NCI-H510A treated with DMSO at 0.1 percent for 48 hours (cell line): ENCODE measurements around the gene TIMP4.
A peak's percentile ranks its signal among the peaks of the same experiment; 100 is the strongest.

Experiments used
- DNase-seq: peaks from one replicate; lab custom pipeline; 2025; lab: John Stamatoyannopoulos, UW

TIMP4 gene

DNA sequence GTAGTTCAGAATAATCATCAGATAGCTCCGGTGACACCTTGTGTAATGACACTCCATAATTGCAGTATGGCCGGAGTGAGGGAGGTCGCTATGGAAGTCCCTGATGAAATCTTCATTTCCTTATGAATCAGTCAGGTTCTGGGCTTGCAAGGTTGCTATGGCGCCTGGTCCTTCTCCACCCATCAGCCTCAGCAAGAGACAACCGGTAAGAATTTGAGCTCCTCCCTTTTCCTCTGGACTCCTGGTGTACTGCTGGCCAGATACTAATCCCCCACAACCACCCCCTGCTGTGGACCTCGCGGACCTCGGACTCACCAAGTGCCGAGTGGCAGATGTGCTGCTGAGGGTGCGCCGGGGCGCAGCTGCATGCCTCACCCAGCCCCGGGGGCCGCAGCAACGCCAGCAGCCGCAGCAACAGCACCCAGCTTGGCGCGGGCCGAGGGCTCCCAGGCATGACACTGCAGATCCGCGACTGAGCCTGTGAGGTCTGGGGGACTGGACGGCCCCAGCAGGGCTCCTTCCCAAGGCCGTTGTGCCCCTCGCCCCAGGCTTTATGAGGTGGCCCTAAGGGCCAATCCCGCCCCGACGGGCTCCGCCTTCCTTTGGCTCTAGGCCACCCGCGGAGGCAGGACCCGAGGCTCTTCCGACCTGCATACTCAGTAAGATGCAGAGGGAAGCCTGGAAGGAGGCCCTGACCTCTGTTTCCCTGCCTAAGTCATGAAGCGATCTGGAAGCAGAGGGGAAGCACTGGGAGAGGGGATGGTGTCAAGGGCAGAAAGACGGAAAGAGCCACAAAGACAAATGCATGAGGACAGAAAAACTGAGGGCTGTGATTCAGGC lies at the start of gene TIMP4:
TIMP4 (minus strand) TSS at position 526 of the 840 bp plus-strand sequence; CDS start at position 454, 72 bp downstream.
- DNase-seq: peak; percentile 8

DNA sequence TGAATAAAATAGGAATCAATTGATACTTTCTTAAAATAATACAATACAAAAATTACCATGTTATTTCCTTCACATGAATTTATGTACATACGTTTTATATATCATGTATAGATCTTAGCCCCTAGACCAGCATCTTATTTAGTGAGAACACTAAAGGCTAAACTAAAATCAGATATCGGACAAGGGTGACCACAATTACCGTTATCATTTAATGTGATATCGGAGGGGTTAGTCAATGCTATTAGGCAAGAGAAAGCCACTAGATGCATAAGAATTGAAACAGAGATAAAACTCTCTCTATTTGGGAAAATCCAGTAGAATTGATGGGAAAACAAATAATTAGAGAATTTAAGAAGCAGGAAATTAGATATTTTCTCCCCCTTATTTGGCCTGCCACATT lies 46.5 kb upstream of the TIMP4 start:
- DNase-seq: no peak

DNA sequence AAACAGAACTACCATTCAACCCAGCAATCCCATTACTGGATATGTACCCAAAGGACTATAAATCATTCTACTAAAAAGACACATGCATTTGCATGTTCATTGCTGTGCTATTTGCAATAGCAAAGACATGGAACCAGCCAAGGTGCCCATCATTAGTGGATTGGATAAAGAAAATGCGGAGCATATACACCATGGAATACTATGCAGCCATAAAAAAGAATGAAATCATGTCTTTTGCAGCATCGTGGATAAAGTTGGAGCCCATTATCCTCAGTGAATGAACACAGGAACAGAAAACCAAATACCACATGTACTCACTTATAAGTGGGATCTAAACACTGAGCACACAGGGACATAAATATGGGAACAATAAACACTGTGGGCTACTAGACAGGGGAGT lies 43.1 kb upstream of the TIMP4 start:
- DNase-seq: no peak

DNA sequence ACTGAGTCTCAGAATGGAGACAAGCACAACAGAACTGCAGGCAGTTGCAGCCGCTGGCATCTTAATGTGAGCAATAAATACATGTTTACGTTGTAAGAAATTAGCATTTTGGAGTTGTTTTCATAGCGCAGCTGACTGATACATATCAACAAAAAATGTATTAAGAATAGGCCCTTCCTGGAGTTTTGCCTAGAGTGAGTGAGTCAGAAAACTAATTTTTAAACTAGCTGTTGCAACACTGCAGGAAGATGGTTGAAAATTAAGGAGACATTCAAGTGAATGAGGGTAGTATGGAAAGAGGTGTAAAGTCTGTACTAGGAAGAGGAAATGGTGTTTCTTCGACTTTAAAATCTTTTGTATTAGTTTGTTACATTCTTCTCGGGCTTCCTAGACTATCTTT lies 39.6 kb upstream of the TIMP4 start:
- no peak for DNase-seq

DNA sequence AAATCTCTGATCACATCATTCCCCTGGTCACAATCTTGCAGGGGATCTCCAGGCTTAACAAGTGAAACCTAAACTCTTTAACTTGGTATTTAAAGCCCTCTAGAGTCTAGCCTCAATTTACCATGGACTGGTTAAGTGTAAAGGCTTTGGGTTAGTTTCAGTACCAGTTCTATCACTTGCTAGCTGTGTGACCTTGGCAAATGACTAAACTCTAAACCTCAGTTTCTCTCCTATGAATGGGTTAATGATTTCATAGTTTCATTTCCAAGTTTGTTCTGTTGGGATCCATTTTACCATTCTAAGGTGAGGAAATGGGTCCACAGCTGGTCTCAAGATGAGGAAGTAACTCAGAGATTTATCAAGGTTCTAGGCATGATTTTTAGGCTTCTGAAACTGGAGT lies 38.8 kb upstream of the TIMP4 start:
- no peak for DNase-seq

DNA sequence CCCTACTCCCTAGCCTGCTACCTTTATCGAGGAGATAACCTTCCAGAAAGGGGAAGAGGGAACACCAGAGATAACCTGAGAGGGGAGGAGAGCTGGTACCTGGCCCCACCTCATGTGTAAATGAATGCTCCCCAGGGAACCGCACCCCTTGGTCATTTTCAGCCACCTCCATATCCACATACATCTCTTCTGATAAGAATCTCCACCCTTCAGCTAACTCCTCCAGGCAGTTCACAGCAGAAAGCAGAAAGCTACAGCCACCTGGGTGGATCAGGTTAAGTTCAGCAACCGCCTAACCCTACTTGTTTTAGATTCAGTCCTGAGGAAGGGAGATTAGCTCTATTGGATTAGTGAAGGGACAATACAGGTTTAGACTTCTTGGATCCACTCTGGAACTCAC lies 38.0 kb upstream of the TIMP4 start:
- DNase-seq: no peak

DNA sequence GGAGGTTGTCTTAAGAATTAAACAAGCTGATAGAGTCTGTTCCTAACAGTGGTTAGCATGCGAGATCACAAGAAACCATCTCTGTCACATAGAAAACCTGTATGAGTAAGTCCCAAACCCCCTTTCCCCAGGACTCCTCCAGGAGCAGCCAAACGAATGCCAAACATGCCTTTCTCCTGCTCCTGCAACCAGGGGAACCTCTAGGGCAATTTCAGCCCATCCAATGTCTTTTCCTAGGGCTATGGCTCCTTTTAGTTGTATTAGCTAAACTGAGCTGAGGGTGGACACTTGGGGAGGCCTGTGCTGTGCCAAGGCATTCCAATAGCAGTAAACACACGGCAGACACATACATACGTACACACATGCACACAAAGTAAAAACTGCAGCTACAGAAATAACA lies 36.5 kb upstream of the TIMP4 start:
- DNase-seq: no peak

DNA sequence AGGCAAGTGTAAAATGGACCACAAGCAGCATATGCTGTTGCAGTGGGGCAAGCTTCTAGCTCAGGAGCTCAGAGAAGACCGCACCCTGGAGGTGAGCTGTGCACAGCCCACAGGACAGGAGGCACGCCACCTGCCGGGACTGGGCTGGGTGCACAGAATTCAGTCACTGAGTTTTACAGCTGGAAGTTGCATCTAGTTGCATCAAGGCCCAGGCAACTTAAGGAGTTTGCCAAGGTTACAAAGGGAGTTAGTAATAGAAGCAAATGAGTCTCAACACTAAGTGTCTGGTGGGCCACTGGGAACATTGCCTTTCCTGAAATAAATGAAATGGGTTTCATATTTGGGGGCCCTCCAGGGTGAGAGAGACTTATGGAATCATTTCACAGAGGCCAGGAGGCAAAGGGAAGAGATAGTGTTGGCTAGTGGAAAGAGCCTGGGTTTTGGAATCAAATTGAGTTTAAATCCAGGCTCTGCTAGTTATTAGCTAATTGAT lies 36.0 kb upstream of the TIMP4 start:
- DNase-seq: no peak

DNA sequence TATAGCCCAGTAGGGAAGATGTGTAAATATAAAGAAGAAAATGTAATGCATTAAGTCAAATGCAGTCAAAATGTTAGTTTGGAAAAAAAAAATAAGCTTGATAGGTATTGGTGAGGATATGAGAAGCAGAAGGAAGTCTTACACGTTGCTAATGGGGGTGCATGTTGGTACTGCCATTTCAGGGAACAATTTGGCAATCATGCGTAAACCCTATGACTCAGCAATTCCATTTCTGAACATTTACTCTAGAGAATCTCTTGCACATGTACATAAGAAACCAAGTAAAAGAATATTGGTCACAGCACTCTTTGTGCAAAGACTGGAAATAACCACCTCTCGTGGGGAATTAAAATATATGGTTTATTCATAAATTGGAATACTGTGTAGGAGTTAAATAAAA lies 35.5 kb upstream of the TIMP4 start:
- DNase-seq: no peak

DNA sequence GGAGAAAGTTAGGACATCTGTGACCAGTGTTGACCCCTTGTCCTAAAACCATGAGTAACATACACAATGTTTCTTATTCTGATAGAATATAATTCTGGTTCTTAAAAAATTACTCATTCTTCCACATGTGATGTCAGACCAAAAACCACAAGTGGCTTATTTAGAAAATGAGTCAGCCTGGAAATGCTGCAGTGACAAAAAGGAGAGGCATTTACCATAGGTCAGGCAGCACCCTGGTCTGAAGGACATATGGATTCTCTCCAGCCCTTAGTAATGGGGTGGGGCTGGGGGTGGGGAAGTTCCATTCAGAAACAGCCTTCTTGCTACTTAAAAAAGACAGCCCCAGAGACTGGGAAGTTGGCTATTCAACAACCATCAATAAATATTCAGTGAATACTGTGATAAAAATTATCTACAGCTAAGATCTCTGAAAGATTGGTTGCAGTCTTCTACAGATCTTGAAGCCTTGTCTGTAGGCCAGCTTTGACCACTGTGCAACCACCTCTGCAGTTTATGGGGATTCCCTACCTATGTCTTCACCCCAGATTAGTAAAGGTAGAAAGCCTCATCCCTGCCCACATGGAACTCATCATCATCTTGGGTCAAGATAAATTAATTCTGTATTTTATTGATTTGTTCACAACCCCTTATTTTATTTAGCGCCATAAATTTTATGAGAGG lies 34.9 kb upstream of the TIMP4 start:
- no peak for DNase-seq

DNA sequence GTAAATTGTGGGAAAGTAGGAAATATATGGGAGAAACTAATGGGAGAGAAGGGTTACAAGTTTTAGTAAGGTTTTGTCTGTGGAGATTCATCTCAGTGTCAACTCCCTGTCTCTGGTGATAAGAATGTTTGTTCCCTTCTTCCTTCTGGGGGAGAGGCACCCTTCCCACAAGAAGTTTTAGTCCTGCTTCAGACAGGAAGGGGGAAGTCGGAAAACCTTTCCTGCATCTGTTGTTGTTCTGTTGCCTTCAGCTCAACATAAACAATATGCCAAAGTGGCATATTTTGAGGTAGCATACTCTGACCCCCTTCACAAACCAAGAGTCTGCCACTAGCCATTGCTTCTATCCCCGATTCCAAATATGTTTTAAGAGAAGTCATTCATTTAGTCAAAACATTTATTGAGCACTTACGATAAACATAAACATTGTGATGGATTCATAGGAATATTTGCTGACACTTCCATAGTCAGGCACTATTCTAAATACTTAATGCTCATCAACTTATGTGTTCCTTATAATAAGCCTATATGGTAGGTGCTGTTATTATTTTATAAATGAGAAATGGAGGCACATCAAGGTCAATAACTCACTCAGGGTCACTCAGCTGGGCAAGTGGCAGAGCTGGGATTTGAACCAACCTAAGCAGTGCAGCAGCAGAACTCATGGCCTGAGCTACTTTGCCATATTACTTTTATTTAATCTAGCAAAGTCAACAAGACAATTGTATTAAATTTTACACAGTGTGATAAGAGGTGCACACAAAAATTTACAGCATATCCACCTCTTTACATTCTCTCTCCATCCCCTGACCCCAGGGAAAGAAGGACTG lies 34.2 kb upstream of the TIMP4 start:
- no peak for DNase-seq

DNA sequence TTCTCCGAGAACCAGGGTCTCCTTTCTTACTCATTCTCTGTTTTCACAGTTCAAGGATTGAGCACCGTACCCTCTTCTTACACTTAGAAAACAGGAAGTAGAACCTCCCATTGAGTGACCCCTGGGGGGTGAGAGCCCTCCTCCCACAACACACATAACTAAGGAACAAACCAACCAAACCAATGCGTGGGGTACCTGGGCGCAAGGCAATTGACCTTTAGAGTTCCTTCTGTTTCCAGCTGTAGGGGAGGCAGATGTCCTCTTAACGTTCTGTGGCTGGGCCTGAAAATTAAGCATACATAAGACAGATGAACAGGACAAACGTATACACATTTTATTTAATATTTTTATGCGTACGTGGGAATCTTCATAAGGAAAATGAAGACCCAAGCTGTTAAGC lies 33.5 kb upstream of the TIMP4 start:
- DNase-seq: no peak

DNA sequence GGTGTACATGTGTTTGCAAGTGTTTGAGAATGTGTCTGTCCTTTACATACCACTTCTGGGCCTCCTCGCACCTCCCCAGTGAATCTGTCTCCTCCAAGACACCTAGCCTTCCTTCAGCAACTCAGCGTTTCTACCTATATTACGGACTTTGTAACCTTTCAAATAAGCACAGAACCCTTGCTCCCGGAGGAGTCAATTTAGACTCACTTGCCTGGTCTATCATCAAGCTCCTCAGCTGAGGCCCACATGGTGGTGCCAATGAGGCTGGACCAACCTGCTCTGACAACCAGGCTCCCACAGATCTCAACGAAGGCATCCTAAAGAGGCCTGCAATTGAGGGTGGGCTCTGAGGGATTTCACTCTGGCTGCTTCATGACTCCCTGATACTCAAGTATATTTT lies 32.8 kb upstream of the TIMP4 start:
- no peak for DNase-seq

DNA sequence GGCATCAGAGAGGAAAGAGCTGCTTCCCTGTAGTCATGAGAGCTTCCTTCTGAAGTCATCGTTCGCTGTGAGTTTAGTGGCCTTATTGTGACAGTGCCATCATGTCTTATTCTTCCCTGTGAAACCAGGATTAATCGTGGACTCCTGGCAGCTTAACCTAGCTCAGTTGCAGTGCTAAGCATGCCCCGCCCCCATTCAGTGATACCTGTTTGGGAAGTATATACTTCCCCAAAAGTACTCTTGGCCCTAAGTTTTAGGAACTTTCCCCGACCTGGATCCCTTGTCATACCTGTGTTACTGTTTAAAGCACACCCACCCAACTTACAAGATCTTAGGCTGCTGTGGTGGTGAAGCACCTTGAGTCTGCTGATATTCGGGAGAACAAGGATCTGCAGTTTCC lies 32.1 kb upstream of the TIMP4 start:
- no peak for DNase-seq

DNA sequence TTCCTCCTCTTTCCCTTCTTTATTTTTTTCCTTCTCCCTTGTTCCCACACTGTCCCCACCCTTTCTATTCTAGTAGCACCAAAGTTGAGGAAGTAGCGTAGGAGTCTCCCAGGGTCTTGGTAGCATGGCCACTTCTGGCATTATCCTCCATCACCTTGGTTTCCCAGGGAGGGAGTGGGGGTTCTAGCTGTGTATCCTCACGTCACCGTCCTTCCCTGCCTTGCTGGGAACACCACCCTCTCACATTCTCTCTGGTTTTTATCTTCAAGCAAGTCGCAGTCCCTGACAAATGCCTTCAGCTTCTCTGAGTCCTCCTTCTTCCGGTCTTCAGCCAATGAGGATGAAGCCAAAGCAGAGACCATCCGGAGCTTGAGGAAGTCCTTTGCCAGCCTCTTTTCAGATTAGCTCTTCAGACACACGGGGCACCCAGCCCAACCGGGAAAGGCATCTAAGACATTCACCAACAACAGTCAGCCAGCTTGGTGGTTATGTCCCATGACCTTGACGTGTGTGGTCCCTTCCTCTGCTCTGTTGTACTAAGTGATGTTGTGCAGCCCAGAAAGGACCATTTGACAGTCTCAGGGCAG lies 31.6 kb upstream of the TIMP4 start:
- no peak for DNase-seq

DNA sequence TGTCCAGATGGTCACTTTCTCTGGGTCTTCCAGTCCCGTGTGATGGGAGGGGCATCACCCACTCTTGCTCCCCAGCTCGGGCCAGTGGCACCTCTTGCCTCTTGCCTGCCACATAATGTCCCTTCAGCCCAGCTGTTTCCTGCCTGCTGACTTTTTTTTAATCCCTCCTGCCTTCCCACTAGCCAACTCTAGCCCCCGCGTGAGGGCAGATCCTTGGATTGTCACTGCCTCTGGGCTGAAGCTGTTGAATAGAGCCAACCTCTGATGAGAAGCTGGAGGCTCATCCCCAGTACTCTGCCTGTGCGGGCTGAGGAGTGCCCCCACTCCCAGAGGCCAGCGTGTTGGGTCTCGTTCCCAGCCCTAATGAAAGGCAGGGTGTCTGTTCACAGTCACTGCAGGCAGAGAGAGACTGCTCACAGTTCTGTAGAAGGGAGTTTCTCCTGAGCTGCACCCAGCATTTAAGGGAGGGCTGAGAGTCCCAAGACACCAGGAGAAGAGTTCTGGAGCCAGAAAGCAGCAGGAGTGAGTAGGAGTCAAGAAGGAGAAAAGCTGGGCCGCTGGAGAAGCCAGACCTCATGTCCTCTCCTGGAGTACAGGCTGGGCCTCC lies 30.1 kb upstream of the TIMP4 start:
- no peak for DNase-seq

DNA sequence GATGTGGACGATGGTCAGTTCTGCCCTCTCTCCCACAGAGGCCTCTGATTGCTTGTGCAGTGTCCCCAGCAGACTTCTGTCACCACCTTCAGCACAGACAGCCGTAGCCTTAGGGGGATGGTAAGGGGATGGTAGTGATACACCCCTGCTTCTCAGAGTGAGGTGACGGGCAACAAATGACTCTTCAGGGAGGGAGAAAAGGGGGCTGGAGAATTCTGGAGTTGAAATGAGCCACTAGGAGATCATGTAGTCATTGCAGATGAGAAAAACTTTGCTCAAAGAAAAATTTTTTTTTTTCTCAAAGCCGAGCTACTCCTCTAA lies 29.6 kb upstream of the TIMP4 start:
- no peak for DNase-seq

DNA sequence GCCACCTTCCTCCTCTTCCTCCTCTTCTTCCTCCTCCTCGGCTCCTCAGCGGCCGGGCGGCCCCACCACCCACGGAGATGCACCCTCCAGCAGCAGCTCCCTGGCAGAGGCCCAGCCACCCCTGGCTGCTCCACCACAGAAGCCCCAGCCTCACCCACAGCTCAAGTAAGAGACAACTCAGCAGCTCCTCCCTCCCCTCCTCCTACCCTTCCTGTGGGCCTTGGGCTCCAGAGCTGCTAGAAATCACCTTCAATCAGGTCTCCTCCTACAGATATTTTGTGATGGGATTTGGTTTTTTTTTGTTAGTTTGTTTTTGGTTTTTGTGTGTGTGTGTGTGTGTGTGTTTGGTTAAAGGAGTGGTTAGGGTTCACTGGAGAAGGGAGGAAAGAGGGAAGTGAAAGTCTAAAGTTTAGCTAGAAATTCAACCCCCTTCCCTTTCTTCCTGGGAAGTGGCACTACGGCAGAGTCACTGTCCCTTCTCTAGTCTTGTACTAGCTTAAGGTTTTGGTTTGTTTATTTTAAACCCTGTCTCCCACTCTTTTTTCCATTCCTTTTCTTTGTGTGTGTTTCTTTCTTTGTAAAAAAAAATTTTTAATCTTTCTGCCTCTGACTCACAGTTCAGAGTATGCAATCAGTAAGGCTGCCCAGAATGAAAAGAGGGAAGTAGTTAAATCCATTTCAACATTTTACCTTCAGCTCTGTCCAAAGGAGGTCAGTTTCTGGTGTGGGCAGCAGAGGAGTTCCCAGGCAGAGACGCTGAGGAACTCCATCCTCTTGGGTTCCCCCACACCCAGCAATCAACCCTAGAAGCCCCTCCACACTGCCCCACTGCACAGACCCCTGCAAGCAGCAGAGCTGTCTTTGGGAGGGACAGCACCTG lies 29.0 kb upstream of the TIMP4 start:
- DNase-seq: no peak

DNA sequence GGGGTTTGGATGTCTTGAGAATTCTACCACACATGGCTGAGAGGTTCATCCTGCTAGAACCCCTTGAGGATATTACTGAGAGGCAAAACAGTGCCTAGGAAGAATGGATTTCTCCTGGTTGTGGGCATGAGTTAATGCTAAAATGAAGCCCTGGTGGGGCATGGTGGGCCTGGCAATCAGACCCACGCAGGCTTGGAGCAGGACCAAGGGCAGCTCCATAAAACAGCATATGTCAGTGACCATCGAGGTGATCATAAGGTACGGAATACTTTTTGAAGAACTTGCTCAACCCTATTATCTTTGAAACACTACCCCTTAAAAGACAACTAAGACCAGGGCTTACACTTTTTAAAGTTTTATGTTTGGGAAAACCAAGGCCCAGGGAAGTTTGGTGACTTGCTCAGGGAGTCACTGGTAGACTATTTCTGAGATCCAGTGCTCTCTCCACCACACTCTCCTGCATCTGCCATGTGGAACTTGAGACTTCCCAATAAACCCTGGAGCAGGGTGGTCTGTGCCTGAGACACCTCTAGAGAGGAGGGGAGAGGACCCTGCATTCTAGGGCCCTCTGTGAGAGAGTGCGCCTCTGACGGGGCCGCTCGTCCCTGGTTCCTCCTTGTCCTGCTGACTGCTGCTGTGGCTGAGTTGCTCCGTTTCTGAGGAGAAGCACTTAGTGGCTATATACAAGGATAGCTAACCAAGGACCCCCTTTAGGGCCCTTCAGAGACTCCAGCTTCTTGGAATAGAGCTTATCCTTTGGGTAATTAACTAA lies 28.0 kb upstream of the TIMP4 start:
- no peak for DNase-seq

DNA sequence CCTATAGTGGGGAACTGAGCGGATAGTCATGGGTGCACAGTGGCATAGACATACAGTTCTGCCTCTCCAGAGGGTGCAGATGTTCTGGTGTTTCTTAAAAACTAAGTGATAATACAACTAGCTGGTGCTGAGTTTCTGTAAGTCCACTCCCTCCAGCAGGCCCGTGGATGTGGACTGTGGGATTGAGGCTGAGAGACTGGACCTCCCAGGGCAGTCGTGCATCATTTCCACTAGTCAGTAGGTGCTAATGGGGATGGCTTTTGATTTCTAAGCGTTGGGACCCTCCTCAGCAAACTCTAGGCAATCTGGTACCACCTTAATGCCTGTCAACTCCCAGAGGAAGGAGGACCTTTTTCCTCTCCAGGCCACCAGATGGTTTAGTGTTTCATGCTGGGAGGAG lies 27.3 kb upstream of the TIMP4 start:
- no peak for DNase-seq
